ENCODE results near the gene MAIP1. TPM values are rescaled to one million over a fixed set of nuclear protein-coding genes. Genes with fewer than 3 reads are reported as not detected.

Gene MAIP1
- total RNA-seq, 1 donor, result 29.8 TPM

- no peak for DNase-seq (ENCODE audit: low read depth)
- H3K4me3 ChIP-seq (ENCODE audit: low read depth, low read length), result no peak overlapping the region
- no peak for TF ChIP-seq CTCF (IDR thresholded peaks at IDR 0.05; ENCODE audit: insufficient read depth, low read depth, low read length)
These were observed 57.0 kb downstream of the MAIP1 start for GRCh38 chr2:200012401-200012800.

Other genes starting within 250 kb of the MAIP1 start
- 0.32 and 0.43 TPM in 2 replicates for gene FTCDNL1, start 104.4 kb upstream of the MAIP1 start, total RNA-seq
- 9.7 and 16.4 TPM in 2 replicates for gene C2orf69, start 44.3 kb upstream of the MAIP1 start, total RNA-seq
- gene TYW5, start 91 bp upstream of the MAIP1 start, total RNA-seq, result 10.3 and 12.1 TPM in 2 replicates